Fibroblast of mammary gland (primary cell): ENCODE measurements around the gene SLC25A21.
A peak's percentile ranks its signal among the peaks of the same experiment; 100 is the strongest.

Experiments
- DNase-seq: peaks from one replicate; pipeline ENCODE4 v3.0.0-alpha.2; 2010; ENCODE audit warnings: low read depth
- H3K4me3 ChIP-seq: 2 replicates; pipeline ENCODE4 v1.5.1; 2011; ENCODE audit warnings: low read depth, mild to moderate bottlenecking, low read length, moderate library complexity; ENCODE audit not compliant: control insufficient read depth
- CTCF ChIP-seq: conservative IDR thresholded peaks from 2 replicates; pipeline ENCODE4 v1.5.1; 2011; ENCODE audit warnings: low read depth, low read length, inconsistent platforms; ENCODE audit not compliant: control insufficient read depth, insufficient read depth

SLC25A21 gene

DNA sequence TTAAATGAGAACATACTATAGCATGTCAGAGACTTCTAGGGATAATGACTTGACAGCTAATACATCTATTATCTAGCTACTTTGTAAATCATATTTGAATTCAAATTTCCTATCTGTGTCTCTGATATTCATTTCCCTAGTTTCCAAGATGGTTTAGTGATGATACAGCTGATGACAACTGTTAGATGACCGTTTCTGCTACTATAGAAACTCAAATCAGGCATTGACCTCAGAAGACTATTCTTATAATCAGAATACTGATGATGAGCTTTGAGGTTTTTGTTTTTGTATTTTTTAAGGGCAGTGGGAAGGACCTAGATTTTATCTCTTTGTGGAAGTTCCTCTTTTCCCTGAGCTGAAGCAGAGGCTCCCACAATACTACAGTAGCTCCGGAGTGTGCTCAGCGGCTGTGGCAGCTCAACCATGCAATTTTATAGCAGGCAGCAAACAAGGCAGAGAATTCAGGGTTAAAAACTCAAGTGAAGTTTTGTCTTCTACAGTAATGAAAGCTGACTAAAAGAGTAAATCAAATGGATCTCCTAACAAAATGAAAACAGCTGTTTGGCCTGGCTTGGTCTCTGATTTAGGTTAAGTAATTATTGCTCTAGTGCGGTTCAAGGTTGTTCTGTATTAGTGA, 145.1 kb downstream of the SLC25A21 start:
- no peak for TF ChIP-seq CTCF
- H3K4me3 ChIP-seq: no peak overlapping the region
- DNase-seq: peak; percentile 40

GRCh38 chr14:37023875-37024565, 148.4 kb downstream of the SLC25A21 start:
- TF ChIP-seq CTCF: peak; percentile 7
- no peak for DNase-seq
- no peak overlapping the region for H3K4me3 ChIP-seq

- no peak overlapping the region for H3K4me3 ChIP-seq
- no peak for TF ChIP-seq CTCF
Measured at GRCh38 chr14:37021390-37021789, 151.0 kb downstream of the SLC25A21 start.

GRCh38 chr14:37019488-37019887, 152.9 kb downstream of the SLC25A21 start:
- DNase-seq: no peak
- no peak overlapping the region for H3K4me3 ChIP-seq
- TF ChIP-seq CTCF: no peak

More at GRCh38 chr14:37021390-37021789, 151.0 kb downstream of the SLC25A21 start:
- no peak for DNase-seq

- DNase-seq: no peak
- H3K4me3 ChIP-seq: no peak overlapping the region
- TF ChIP-seq CTCF: no peak
Measured at GRCh38 chr14:37018571-37019240, 153.7 kb downstream of the SLC25A21 start.

- H3K4me3 ChIP-seq: no peak overlapping the region
- DNase-seq: no peak
- TF ChIP-seq CTCF: no peak
Measured at GRCh38 chr14:37013078-37013477, 159.3 kb downstream of the SLC25A21 start.
